Measurements from ENCODE around the gene ZNF132.
"Not testable (repeated sequence)": the region's sequence is repeated elsewhere in the genome, so short reads cannot be mapped to it uniquely, and the experiment has no call there.

ZNF132 gene

GRCh38 chr19:58439576-58440554 lies at the start of gene ZNF132:
Gene ZNF132, minus strand, starts transcription at chr19:58440153. Its CDS starts 332 bp downstream, at chr19:58439821.
- TF ChIP-seq CTCF (conservative IDR thresholded peaks at IDR 0.05; ENCODE audit: control insufficient read depth, insufficient read depth, low read depth, low read length) = no peak
- peak; percentile 100 for DNase-seq (ENCODE audit: low read depth)
- H3K4me3 ChIP-seq (ENCODE audit: control insufficient read depth, low read depth, low read length) = peak within 1 kb of the TSS; percentile 80

GRCh38 chr19:58484349-58484748 lies 44.4 kb upstream of the ZNF132 start:
- H3K4me3 ChIP-seq (ENCODE audit: control insufficient read depth, low read depth, low read length); DNase-seq (ENCODE audit: low read depth): not testable (repeated sequence)
- TF ChIP-seq CTCF (conservative IDR thresholded peaks at IDR 0.05; ENCODE audit: control insufficient read depth, insufficient read depth, low read depth, low read length) = peak; percentile 4

GRCh38 chr19:58483776-58484175 lies 43.8 kb upstream of the ZNF132 start:
- no peak for TF ChIP-seq CTCF (conservative IDR thresholded peaks at IDR 0.05; ENCODE audit: control insufficient read depth, insufficient read depth, low read depth, low read length)
- no peak for DNase-seq (ENCODE audit: low read depth)
- no peak overlapping the region for H3K4me3 ChIP-seq (ENCODE audit: control insufficient read depth, low read depth, low read length)

- no peak for TF ChIP-seq CTCF (conservative IDR thresholded peaks at IDR 0.05; ENCODE audit: control insufficient read depth, insufficient read depth, low read depth, low read length)
- DNase-seq (ENCODE audit: low read depth) = no peak
- no peak overlapping the region for H3K4me3 ChIP-seq (ENCODE audit: control insufficient read depth, low read depth, low read length)
These were observed 42.4 kb upstream of the ZNF132 start for GRCh38 chr19:58482372-58482771.

- TF ChIP-seq CTCF (conservative IDR thresholded peaks at IDR 0.05; ENCODE audit: control insufficient read depth, insufficient read depth, low read depth, low read length) = no peak
- no peak for DNase-seq (ENCODE audit: low read depth)
- no peak overlapping the region for H3K4me3 ChIP-seq (ENCODE audit: control insufficient read depth, low read depth, low read length)
These were observed 40.9 kb upstream of the ZNF132 start for GRCh38 chr19:58480831-58481230.

GRCh38 chr19:58480481-58480830 lies 40.5 kb upstream of the ZNF132 start:
- TF ChIP-seq CTCF (conservative IDR thresholded peaks at IDR 0.05; ENCODE audit: control insufficient read depth, insufficient read depth, low read depth, low read length) = no peak
- no peak for DNase-seq (ENCODE audit: low read depth)
- no peak overlapping the region for H3K4me3 ChIP-seq (ENCODE audit: control insufficient read depth, low read depth, low read length)
